ENCODE results near the gene DOK3. TPM values are rescaled to one million over a fixed set of nuclear protein-coding genes. Genes with fewer than 3 reads are reported as not detected.
A peak's percentile ranks its signal among the peaks of the same experiment; 100 is the strongest.

Gene DOK3
- total and polyA plus RNA-seq, 10 of the 15 experiments (the other 5 are each of a cell fraction or from before 2014, with no cell fraction given), result 6.6 to 107 (median 52.1) TPM

DNA sequence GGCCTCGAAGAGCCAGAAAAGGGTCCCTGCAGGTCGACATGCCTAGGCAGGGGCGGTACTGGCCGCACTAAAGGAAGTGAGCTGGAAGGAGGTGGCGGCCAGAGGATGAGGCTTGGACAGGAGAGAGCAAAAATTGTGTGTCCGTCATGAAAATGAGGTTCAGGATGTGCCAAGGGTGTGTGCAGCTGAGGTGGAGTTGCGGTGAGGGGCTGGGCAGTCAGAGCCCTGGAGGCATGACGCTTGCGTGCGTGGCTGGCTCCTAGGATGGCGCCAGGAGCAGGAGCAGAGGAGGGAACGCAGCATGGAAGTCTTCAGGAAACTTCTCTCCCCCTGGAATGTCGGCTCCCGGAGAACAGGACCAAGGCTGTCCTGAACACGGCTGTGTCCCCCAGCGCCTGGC, 6.7 kb downstream of the DOK3 start:
- no peak for ATAC-seq
- Histone ChIP-seq H2AFZ (ENCODE audit: control insufficient read depth, low read depth, low read length) (no peak overlapping the region), H3K4me2 (ENCODE audit: control insufficient read depth, insufficient read depth) (peak overlapping the region; percentile 0; the same call in 1 of the 2 replicates), H3K27ac (ENCODE audit: control insufficient read depth, insufficient read depth) (peak overlapping the region; percentile 81), H3K9me3 (replicated peaks; ENCODE audit: control insufficient read depth, insufficient read depth, low read length) (no peaks in the 10 kb centered on the region), H3K27me3 (replicated peaks in 1 of 2; ENCODE audit: control insufficient read depth in 2 of 2, insufficient read depth in 2 of 2, low read length in 1 of 2) (no peaks in the 10 kb centered on the region; a peak in 1 of 4 replicates), H4K20me1 (ENCODE audit: control insufficient read depth, insufficient read depth) (no peaks in the 10 kb centered on the region), H3K9ac (ENCODE audit: control insufficient read depth, insufficient read depth, low read length) (no peak overlapping the region), H3K4me3 (no peak overlapping the region), H3K79me2 (ENCODE audit: control insufficient read depth, insufficient read depth, low read length) (peaks cover 9% of the 10 kb centered on the region), H3K4me1 (ENCODE audit: control insufficient read depth, insufficient read depth, low read length) (peaks cover 39% of the 10 kb centered on the region), H3K36me3 (ENCODE audit: control insufficient read depth in 2 of 2, insufficient read depth in 2 of 2, low read length in 1 of 2) (peaks cover 7 to 19% of the 10 kb centered on the region in 2 experiments; a peak in 3 of 4 replicates)
- ChIA-PET RAD21 (ENCODE audit: unreplicated experiment) (interaction anchor here (0.9 to 4.5 kb wide), 6 partner anchors 16 to 113 kb away, joined by 3 to 40 read pairs (median 12); no protein-coding TSS in a partner anchor), SMC1A (ENCODE audit: uncharacterized antibody, unreplicated experiment) (interaction anchor here (1.3 to 3.3 kb wide), 4 partner anchors 13 to 113 kb away, joined by 4 to 23 read pairs (median 10); no protein-coding TSS in a partner anchor), CTCF (interaction anchor here (1.4 to 4.6 kb wide), 13 partner anchors 7 to 389 kb away, joined by 3 to 72 read pairs (median 12); partner anchors contain the start of genes DOK3, F12, MXD3 and PRR7), POLR2A (interaction anchor here (0.6 to 1.9 kb wide), 6 partner anchors 31 to 134 kb away, joined by 3 to 10 read pairs (median 4); no protein-coding TSS in a partner anchor)
- no peak for DNase-seq (ENCODE audit: low read depth, low spot score)
- intact Hi-C loops (cut with micrococcal nuclease; ENCODE audit: unreplicated experiment), result loop anchor here (5.0 to 10.0 kb wide), 2 partner anchors 191 to 388 kb away; partner anchors contain the start of gene MXD3
- no peak for TF ChIP-seq JUND (IDR thresholded peaks at IDR 0.05; ENCODE audit: low read depth, low read length)
- TF ChIP-seq RCOR1 (conservative IDR thresholded peaks at IDR 0.05; ENCODE audit: low read depth, low read length), result no peak
- TF ChIP-seq CREM (IDR thresholded peaks at IDR 0.05; ENCODE audit: low read depth), result no peak
- peak; percentile 11 for TF ChIP-seq BCL3 (IDR thresholded peaks at IDR 0.05; ENCODE audit: borderline replicate concordance, insufficient read depth, low read depth, low read length, poor library complexity, severe bottlenecking)
- peak; percentile 1; the same call in 1 of the 2 replicates for TF ChIP-seq POLR2A (IDR thresholded peaks at IDR 0.05; ENCODE audit: low read depth, low read length)
- no peak for TF ChIP-seq HDAC2 (IDR thresholded peaks at IDR 0.05)
- TF ChIP-seq, protein P1, sequence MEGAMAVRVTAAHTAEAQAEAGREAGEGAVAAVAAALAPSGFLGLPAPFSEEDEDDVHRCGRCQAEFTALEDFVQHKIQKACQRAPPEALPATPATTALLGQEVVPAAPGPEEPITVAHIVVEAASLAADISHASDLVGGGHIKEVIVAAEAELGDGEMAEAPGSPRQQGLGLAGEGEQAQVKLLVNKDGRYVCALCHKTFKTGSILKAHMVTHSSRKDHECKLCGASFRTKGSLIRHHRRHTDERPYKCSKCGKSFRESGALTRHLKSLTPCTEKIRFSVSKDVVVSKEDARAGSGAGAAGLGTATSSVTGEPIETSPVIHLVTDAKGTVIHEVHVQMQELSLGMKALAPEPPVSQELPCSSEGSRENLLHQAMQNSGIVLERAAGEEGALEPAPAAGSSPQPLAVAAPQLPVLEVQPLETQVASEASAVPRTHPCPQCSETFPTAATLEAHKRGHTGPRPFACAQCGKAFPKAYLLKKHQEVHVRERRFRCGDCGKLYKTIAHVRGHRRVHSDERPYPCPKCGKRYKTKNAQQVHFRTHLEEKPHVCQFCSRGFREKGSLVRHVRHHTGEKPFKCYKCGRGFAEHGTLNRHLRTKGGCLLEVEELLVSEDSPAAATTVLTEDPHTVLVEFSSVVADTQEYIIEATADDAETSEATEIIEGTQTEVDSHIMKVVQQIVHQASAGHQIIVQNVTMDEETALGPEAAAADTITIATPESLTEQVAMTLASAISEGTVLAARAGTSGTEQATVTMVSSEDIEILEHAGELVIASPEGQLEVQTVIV (IDR thresholded peaks at IDR 0.05; ENCODE audit: borderline replicate concordance, partially characterized antibody), result no peak
- no peak for TF ChIP-seq MTA3 (IDR thresholded peaks at IDR 0.05; ENCODE audit: borderline replicate concordance, low read length)
- TF ChIP-seq EED (IDR thresholded peaks at IDR 0.05; ENCODE audit: low read depth), result no peak
- no peak for TF ChIP-seq ZBED1 (IDR thresholded peaks at IDR 0.05; ENCODE audit: borderline replicate concordance)
- no peak for TF ChIP-seq DPF2 (IDR thresholded peaks at IDR 0.05)
- TF ChIP-seq NR2C1 (IDR thresholded peaks at IDR 0.05), result no peak
- no peak for TF ChIP-seq ZNF24 (IDR thresholded peaks at IDR 0.05)
- TF ChIP-seq TARDBP (IDR thresholded peaks at IDR 0.05; ENCODE audit: borderline replicate concordance), result no peak
- TF ChIP-seq LARP7 (IDR thresholded peaks at IDR 0.05), result 0 out of 2 replicates have a peak, but pooled peaks have one; percentile 14
- no peak for TF ChIP-seq YY1 (IDR thresholded peaks at IDR 0.05; ENCODE audit: low read depth, low read length)
- TF ChIP-seq TAF1 (IDR thresholded peaks at IDR 0.05; ENCODE audit: borderline replicate concordance, low read depth, low read length), result no peak
- TF ChIP-seq TCF7 (IDR thresholded peaks at IDR 0.05; ENCODE audit: borderline replicate concordance), result no peak
- no peak for TF ChIP-seq SP1 (IDR thresholded peaks at IDR 0.05; ENCODE audit: low read depth, low read length)
- no peak for TF ChIP-seq BACH1 (IDR thresholded peaks at IDR 0.05; ENCODE audit: borderline replicate concordance)
- TF ChIP-seq, protein P2, sequence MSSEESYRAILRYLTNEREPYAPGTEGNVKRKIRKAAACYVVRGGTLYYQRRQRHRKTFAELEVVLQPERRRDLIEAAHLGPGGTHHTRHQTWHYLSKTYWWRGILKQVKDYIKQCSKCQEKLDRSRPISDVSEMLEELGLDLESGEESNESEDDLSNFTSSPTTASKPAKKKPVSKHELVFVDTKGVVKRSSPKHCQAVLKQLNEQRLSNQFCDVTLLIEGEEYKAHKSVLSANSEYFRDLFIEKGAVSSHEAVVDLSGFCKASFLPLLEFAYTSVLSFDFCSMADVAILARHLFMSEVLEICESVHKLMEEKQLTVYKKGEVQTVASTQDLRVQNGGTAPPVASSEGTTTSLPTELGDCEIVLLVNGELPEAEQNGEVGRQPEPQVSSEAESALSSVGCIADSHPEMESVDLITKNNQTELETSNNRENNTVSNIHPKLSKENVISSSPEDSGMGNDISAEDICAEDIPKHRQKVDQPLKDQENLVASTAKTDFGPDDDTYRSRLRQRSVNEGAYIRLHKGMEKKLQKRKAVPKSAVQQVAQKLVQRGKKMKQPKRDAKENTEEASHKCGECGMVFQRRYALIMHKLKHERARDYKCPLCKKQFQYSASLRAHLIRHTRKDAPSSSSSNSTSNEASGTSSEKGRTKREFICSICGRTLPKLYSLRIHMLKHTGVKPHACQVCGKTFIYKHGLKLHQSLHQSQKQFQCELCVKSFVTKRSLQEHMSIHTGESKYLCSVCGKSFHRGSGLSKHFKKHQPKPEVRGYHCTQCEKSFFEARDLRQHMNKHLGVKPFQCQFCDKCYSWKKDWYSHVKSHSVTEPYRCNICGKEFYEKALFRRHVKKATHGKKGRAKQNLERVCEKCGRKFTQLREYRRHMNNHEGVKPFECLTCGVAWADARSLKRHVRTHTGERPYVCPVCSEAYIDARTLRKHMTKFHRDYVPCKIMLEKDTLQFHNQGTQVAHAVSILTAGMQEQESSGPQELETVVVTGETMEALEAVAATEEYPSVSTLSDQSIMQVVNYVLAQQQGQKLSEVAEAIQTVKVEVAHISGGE (CRISPR knock-in tag; IDR thresholded peaks at IDR 0.05), result no peak
- in situ Hi-C loops (cut with MboI), result no loop called here
- no peak for FAIRE-seq
- BruUV-seq (replicated peaks), result no TSS peak
- WGBS (ENCODE audit: insufficient coverage, insufficient replicate concordance, low lambda C conversion rate, missing lambda C conversion rate), result 87% methylated on average over 16 of the region's 16 CpGs

All from GM12878 (cell line).